ENCODE measurements around the gene ORAI2.

- TF ChIP-seq E2F8 (IDR thresholded peaks at IDR 0.05; ENCODE audit: low read depth, partially characterized antibody) (no peak), SIX5 (IDR thresholded peaks at IDR 0.05; ENCODE audit: low read depth, low read length, severe bottlenecking) (no peak)
- TF ChIP-seq, protein P1, sequence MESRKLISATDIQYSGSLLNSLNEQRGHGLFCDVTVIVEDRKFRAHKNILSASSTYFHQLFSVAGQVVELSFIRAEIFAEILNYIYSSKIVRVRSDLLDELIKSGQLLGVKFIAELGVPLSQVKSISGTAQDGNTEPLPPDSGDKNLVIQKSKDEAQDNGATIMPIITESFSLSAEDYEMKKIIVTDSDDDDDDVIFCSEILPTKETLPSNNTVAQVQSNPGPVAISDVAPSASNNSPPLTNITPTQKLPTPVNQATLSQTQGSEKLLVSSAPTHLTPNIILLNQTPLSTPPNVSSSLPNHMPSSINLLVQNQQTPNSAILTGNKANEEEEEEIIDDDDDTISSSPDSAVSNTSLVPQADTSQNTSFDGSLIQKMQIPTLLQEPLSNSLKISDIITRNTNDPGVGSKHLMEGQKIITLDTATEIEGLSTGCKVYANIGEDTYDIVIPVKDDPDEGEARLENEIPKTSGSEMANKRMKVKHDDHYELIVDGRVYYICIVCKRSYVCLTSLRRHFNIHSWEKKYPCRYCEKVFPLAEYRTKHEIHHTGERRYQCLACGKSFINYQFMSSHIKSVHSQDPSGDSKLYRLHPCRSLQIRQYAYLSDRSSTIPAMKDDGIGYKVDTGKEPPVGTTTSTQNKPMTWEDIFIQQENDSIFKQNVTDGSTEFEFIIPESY (IDR thresholded peaks at IDR 0.05), result no peak
Measured at GRCh38 chr7:102449136-102449535, 15.8 kb downstream of the ORAI2 start.

Data from GM12878 (cell line).